NCI-H128 (cell line): ENCODE measurements around the gene RAE1.
"Not testable (repeated sequence)": the region's sequence is repeated elsewhere in the genome, so short reads cannot be mapped to it uniquely, and the experiment has no call there.

Experiments
- DNase-seq: peaks from one replicate; lab custom pipeline; 2025; ENCODE audit not compliant: unreplicated experiment; lab: John Stamatoyannopoulos, UW

Gene RAE1

GRCh38 chr20:57325632-57326356 lies 25.3 kb upstream of the RAE1 start:
- no peak for DNase-seq

GRCh38 chr20:57326667-57327455 lies 24.2 kb upstream of the RAE1 start:
- DNase-seq, result no peak

DNA sequence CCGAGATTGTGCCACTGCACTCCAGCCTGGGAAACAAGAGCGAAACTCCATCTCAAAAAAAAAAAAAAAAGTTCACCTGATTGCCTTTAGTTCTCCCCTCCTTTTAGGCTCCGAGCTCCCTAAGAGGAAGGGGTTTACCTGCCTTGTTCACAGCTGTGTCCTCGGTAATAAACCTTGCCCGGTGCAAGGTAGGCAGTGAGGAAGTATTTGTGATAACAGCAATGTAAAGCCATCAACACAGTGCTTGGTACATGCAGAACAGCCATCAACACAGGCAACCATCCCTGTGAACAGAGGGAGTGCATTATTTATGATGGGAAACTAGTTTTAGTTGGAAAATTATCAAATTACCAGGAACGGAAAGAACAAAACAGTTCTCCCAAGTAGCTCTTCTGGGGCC lies 23.2 kb upstream of the RAE1 start:
- DNase-seq, result no peak

GRCh38 chr20:57329608-57330221 lies 21.3 kb upstream of the RAE1 start, which contains the start of gene SPO11:
SPO11 (plus strand) TSS chr20:57329803; CDS start chr20:57329868, 65 bp downstream.
- DNase-seq, result no peak

DNA sequence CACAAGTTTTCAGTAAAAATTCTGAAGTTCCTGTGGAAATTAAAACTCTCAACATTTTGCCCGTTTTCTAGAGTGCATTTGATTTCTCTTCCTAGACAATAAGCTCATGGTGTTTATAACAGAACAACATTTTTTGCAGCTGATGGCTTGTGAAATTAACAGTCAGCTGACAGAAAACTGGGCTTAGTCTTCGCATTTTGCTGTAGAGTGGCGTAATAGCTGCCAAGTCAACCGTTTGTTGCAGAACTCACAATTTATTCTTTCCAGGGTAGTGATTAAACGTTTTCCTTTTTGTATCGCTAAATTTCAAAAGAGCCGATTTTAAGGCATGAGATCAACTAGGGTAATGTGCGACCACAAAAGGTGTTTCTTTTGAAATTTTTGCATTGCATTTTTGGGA lies 20.1 kb upstream of the RAE1 start:
- no peak for DNase-seq

DNA sequence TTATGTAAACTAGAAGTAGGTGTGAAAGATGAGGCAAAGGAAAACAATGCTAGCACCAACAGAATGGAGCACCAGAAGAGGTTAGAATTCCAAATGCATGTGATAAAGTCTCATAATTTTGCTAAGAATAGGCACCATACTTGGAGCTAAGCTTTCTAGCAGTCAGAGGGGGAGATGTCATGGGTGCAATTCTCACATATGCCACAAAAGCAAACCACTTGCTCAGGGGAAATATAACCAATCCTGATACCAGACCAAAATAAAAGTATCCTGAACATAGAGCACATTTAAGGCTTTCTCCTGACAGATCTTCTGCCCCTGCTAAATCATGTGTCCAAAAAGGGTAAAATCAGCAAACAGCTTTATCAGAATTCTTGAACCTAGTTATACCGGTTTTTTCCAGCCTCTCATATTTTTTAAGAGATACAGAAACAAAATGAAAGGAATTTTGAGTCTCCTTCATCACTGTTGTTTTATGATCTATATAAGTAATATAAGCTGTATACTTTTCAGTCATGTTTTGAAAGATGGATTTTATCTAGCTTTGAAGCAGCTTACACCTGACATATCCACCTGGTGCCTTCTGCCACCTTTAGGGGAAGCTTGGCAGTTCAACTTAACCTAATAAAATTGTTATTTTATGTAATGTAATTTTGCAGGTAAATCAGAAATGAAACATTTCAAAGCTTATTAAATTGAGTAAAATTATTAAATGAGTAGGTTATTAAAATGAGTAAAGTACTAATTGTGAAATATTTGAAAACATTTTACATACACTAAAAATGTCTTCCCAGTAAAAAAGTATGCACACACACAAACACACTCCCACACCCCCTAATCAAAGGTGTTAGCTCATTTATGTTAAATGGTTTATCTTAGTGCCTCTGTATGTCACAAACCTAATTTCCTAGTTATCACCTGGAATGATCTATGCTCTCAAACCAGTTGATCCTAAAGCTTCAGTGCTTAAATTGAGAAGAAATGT lies 18.7 kb upstream of the RAE1 start:
- DNase-seq, result no peak

DNA sequence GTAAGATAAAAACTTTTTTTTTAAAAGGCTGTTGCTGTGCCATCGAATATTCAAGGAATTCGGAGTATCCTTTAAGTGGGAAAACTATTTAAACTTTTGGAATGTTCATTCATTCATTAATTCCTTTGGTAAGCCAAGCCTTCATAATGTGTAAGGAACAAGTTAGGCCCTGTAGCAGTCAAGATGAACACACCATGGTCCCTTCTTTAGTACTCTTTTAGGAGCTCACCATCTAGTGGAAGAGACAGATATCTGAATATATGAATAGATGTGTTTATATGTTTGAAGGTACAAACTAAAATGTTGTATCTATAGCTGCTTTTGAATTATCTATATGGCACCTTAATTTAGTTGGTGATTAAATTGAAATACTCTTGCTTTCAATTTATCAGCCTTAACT lies 15.7 kb upstream of the RAE1 start:
- no peak for DNase-seq

DNA sequence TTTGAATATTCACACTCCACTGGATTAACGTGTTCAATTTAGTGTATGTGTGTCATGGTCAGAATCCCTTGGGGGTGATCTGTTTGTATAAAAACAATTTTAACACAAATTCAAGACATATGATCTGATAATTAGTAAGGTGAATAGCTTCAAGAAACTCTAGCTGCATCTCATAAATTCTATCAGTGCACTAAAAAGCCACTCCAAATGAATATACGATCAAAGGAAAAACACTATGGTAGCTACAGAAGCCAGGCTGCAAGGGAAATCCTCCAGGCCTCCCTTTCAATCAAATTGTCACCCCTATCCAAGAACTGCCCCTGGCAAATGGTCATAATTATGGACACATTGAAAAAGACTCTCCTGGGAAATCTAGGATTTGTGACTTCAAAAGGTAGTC lies 9.4 kb upstream of the RAE1 start:
- DNase-seq, result no peak

GRCh38 chr20:57342829-57343228 lies 8.2 kb upstream of the RAE1 start:
- DNase-seq, result no peak

DNA sequence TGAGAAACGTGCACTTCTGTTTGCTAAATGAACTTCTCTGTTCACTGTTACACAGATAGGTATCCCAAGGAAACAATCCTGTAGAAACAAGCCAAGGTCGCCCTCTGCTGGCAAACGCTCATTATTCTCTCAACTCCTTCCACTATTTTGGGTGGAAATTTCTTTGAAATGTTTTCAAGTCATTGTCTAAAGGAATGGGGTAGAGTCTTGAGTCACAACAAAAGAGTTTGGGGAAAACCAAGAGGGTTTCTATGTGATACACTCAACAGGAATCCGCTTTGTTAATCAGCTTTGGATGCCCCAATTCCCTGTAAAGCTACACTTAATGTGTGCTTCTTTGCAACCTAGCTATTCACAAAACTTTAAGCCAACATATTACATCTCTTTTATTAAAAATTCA lies 4.6 kb upstream of the RAE1 start:
- DNase-seq, result peak; percentile 35

DNA sequence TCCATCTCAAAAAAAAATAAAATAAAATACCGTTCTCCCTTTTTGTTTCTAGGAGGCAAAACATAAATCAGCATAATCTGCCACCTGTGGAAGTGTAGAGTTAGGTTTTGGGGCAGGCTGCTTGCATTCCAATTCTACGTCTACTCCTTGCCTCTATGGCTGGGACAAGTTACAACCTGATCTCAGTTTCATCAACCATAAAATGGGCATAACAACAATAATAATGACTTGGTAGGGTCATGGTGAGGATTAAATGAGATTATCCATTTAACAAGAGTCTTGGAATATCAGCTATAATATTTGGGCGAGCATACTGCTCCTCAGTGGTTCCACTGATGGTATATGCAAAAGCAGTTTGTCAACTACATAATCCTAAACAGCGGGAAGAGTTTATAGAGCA lies 3.7 kb upstream of the RAE1 start:
- no peak for DNase-seq

DNA sequence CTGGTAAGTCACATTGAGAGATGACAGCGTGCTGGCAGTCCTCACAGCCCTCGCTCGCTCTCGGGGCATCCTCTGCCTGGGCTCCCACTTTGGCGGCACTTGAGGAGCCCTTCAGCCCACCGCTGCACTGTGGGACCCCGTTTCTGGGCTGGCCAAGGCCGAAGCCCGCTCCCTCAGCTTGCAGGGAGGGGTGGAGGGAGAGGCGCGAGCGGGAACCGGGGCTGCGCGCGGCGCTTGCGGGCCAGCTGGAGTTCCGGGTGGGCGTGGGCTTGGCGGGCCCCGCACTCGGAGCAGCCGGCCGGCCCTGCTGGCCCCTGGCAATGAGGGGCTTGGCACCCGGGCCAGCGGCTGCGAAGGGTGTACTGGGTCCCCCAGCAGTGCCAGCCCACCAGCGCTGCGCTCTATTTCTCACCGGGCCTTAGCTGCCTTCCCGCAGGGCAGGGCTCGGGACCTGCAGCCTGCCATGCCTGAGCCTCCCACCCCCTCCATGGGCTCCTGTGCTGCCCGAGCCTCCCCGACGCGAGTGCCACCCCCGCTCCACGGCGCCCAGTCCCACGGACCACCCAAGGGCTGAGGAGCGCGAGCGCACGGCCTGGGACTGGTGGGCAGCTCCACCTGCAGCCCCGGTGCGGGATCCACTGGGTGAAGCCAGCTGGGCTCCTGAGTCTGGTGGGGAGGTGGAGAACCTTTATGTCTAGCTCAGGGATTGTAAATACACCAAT lies 2.7 kb upstream of the RAE1 start:
- not testable (repeated sequence) for DNase-seq

DNA sequence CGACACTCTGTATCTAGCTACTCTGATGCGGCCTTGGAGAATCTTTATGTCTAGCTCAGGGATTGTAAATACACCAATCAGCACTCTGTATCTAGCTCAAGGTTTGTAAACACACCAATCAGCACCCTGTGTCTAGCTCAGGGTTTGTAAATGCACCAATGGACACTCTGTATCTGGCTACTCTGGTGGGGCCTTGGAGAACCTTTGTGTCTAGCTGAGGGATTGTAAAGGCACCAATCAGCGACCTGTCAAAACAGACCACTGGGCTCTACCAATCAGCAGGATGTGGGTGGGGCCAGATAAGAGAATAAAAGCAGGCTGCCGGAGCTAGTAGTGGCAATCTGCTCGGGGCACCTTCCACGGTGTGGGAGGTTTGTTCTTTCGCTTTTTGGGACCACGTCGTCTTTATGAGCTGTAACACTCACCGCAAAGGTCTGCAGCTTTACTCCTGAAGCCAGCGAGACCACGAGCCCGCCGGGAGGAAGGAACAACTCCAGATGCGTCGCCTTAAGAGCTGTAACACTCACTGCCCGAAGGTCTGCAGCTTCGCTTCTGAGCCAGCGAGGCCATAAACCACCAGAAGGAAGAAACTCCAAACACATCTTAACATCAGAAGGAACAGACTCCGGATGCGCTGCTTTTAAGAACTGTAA lies 2.0 kb upstream of the RAE1 start:
- not testable (repeated sequence) for DNase-seq

DNA sequence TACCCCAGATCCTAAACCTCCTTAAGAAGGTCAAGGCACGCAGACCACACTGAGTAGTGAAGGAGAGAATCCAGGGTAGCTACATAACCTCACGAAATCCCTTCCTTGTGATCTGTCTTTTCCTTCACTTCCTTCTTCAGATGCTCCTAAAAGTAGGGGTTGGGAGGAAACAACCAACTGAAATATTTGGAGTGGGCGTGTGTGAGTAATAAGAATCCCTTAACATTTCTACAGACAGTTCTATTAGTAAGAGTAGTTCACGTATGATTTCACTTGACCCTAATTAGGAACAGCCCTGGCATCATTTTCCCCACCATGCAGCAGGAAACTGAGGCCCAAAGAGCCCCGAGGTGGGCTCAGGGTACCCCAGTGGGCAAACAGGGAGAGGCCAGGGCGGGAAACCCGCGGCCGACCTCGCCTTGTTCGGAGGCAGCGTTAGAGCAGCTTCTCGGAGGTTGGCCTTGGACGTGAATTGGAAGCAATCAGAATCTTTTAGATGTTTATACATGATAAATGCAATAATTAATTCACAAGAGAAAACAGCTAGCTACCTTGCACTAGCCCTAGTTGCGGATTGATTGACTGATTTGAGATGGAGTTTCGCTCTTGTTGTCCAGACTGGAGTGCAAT lies 859 bp upstream of the RAE1 start:
- no peak for DNase-seq

DNA sequence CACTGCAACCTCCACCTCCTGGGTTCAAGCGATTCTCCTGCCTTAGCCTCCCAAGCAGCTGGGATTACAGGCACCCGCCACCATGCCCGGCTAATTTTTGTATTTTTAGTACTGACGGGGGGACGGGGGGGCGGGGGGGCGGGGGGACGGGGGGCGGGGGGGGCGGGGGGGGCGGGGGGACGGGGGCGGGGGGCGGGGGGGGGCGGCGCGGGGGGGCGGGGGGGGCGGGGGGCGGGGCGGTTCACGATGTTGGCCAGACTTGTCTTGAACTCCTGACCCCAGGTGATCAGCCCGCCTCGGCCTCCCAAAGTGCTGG lies 371 bp upstream of the RAE1 start:
- DNase-seq, result not testable (repeated sequence)

GRCh38 chr20:57352305-57352704 lies 1.2 kb downstream of the RAE1 start:
- DNase-seq, result no peak

DNA sequence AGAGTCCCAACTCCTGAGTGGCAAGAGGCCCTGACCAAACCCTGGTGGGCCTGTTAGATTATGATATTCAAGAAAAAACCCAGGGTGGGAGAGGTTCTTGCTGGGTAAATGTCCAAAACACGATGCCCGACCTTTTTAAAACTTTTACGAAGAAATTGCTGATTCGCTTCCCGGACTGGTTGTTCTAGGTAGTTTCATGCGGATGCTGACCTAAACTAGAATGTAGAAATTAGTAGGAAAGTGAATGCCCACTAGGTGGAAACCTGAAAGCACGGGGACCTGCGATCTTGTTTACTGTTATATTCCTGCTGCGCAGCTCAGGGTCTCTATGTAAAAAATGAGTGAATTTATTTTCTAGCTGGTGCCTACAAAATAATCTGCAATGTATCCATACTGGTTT lies 2.3 kb downstream of the RAE1 start:
- no peak for DNase-seq

DNA sequence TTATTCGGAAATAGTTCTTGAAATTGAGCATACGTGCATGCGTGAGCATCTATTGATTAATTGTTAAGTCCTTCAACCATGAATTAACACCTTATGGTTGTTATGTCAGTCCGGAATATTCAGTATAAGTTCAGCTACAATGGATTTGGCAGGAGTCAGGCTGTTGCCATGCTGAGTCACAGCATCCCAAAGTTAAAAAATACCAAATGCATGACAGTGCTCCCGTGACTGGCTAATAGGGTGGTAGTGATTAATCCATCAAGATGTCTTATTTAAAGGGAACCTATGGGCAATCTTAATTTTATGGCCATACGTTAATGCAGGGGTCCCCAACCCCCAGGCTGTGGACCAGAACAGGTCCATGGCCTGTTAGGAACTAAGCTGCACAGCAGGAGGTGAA lies 10.5 kb downstream of the RAE1 start:
- no peak for DNase-seq

DNA sequence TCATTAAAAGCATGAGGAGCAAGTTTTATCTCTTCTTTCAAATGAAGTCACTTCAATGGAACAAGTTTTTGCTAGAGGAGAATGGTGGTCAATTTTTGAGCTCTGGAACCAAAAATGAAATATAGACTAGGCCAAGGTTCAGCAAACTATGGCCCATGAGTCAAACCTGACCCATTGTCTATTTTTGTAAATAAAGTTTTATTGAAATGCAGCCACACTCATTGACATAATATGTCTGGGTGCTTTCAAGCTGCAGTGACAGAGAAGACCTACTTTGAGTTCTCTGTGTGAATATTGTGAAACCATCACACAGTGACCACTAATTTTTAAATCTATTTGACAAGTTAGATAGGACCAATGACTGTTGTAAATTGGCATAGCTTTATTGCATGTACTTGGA lies 13.4 kb downstream of the RAE1 start:
- no peak for DNase-seq
